Uterus (tissue), 4 donors: ENCODE data around the gene FIGN. TPM values are rescaled to one million over a fixed set of nuclear protein-coding genes. Genes with fewer than 3 reads are reported as not detected.

Experiments used
- DNase-seq, 2 donors: peaks; one replicate each; pipeline ENCODE4 v3.0.0-alpha.2; 2019 to 2020
- H3K27ac ChIP-seq, 2 donors: fragments of 200-600 bp; sonication (generic); 1 replicate in 1 of 2; 2 replicates in 1 of 2; pipeline ENCODE4 v1.5.1; 2016 to 2018
- H3K27me3 ChIP-seq, 2 donors: fragments of 200-600 bp; sonication (generic); one replicate each; pipeline ENCODE4 v1.5.1; 2018 to 2019; ENCODE audit warnings: control low read depth in 1 of 2
- H3K36me3 ChIP-seq, 2 donors: fragments of 200-600 bp; sonication (generic); one replicate each; pipeline ENCODE4 v1.5.1; 2019; ENCODE audit warnings: control low read depth in 1 of 2
- H3K4me1 ChIP-seq, 2 donors: fragments of 200-600 bp; sonication (generic); one replicate each; pipeline ENCODE4 v1.5.1; 2018 to 2019; ENCODE audit warnings: control low read depth in 1 of 2
- H3K4me3 ChIP-seq, 2 donors: fragments of 200-600 bp; sonication (generic); 1 replicate in 1 of 2; 2 replicates in 1 of 2; pipeline ENCODE4 v1.5.1; 2018 to 2019; ENCODE audit warnings: mild to moderate bottlenecking in 1 of 2
- H3K9me3 ChIP-seq, 2 donors: fragments of 200-600 bp; sonication (generic); one replicate each; pipeline ENCODE4 v1.5.1; 2019; ENCODE audit warnings: control low read depth in 1 of 2
- CTCF ChIP-seq, 4 experiments: fragments of 200-600 bp in 2 of 4; fragments of 450-650 bp in 2 of 4; sonication (generic) in 2 of 4; IDR thresholded peaks; one replicate each; pipeline ENCODE4 v1.5.1; 2016 to 2019; ENCODE audit warnings: antibody characterized with exemption in 4 of 4, mild to moderate bottlenecking in 2 of 4, moderate library complexity in 1 of 4
- POLR2A ChIP-seq, 2 donors: fragments of 450-650 bp; IDR thresholded peaks; one replicate each; pipeline ENCODE4 v1.6.1; 2016; ENCODE audit warnings: antibody characterized with exemption in 2 of 2, mild to moderate bottlenecking in 1 of 2, moderate library complexity in 1 of 2
- intact Hi-C: fragments of 100-400 bp; cut with DNase I; formaldehyde crosslinking; loops from one replicate; pipeline ENCODE4 v1.15.1; 2023; ENCODE audit warnings: low total_unique reads
- total RNA-seq, 4 donors: library from RNA; depleted of rRNA in 3 of 4; stranded (reverse); fragments of >200 nt in 3 of 4; gene quantifications; one replicate each; pipeline versions ENCODE4 v1.1.0 to v1.2.4, GENCODE V29; 2014 to 2023
- donor health status: DM: yes; HTN: yes; CAD: no.

FIGN gene
- total RNA-seq, 4 donors from 2014 or later, result 1.8 to 9.8 (median 4.6) TPM

- H3K27ac ChIP-seq, result no peak overlapping the region
- no peaks in the 10 kb centered on the region for H3K4me1 ChIP-seq
- H3K9me3 ChIP-seq, result no peaks in the 10 kb centered on the region
- TF ChIP-seq POLR2A (IDR thresholded peaks at IDR 0.05) (no peak), CTCF (IDR thresholded peaks at IDR 0.05) (no peak)
- no peak overlapping the region for H3K4me3 ChIP-seq
- intact Hi-C loops, result no loop called here
- no peaks in the 10 kb centered on the region for H3K27me3 ChIP-seq
- H3K36me3 ChIP-seq, result no peaks in the 10 kb centered on the region
- DNase-seq, result no peak
Observed at GRCh38 chr2:163655667-163656066, 80.1 kb downstream of the FIGN start.

- Histone ChIP-seq H3K27me3 (no peaks in the 10 kb centered on the region), H3K4me1 (no peaks in the 10 kb centered on the region), H3K27ac (no peak overlapping the region), H3K4me3 (no peak overlapping the region), H3K36me3 (no peaks in the 10 kb centered on the region), H3K9me3 (no peaks in the 10 kb centered on the region)
- no peak for TF ChIP-seq CTCF (IDR thresholded peaks at IDR 0.05)
- intact Hi-C loops, result no loop called here
- DNase-seq, result no peak
Observed at GRCh38 chr2:163652751-163653150, 83.1 kb downstream of the FIGN start.

GRCh38 chr2:163649080-163649479 lies 86.7 kb downstream of the FIGN start:
- Histone ChIP-seq H3K27me3 (no peaks in the 10 kb centered on the region), H3K4me1 (no peaks in the 10 kb centered on the region), H3K36me3 (no peaks in the 10 kb centered on the region), H3K9me3 (no peaks in the 10 kb centered on the region), H3K4me3 (no peak overlapping the region), H3K27ac (no peak overlapping the region)
- TF ChIP-seq POLR2A (IDR thresholded peaks at IDR 0.05), result no peak
- no peak for TF ChIP-seq CTCF (IDR thresholded peaks at IDR 0.05)
- intact Hi-C loops, result no loop called here
- no peak for DNase-seq

DNA sequence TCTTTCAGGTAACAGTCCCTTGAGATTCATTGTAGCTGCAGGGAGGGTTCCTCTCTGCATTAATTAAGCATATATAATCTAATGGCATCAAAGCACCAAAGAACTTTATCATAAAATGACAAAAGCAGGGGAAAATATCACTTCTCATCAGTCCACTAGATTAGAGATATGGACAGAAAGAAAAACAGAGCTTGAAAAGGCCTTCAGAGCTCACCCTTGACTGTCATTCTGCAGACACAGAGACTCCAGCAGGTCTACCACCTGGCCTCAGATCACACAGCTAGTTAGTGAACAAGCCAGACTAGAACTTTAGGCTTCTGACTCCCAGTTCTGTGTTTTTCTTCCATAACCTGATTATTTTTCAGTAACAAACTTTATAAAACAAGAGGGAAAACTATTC lies 88.5 kb downstream of the FIGN start:
- no peak overlapping the region for H3K27ac ChIP-seq
- TF ChIP-seq CTCF (IDR thresholded peaks at IDR 0.05), result no peak
- TF ChIP-seq POLR2A (IDR thresholded peaks at IDR 0.05), result no peak
- intact Hi-C loops, result no loop called here
- DNase-seq, result no peak
- no peaks in the 10 kb centered on the region for H3K9me3 ChIP-seq
- no peaks in the 10 kb centered on the region for H3K27me3 ChIP-seq
- H3K4me1 ChIP-seq, result no peaks in the 10 kb centered on the region
- no peaks in the 10 kb centered on the region for H3K36me3 ChIP-seq
- no peak overlapping the region for H3K4me3 ChIP-seq

DNA sequence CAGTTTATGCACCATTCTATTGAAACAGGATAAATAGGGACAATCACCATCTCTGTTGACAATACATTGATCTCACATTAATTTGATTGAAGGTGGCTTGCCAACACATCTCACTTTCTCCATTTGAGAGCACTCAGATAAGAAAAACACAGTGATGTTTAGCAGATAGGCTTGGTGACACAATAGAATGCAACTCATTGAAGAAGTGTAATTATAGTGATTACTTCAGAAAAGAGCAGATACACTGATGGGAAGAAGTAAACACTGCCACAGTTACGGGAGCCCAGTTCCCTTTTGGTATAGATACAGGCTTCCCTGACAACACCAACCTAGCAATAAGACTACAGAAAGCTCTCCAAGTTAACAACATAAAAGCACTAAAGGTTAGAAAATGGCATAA lies 89.1 kb downstream of the FIGN start:
- Histone ChIP-seq H3K27me3 (no peaks in the 10 kb centered on the region), H3K27ac (no peak overlapping the region), H3K9me3 (no peaks in the 10 kb centered on the region), H3K4me3 (no peak overlapping the region), H3K36me3 (no peaks in the 10 kb centered on the region), H3K4me1 (no peaks in the 10 kb centered on the region)
- DNase-seq, result no peak
- TF ChIP-seq POLR2A (IDR thresholded peaks at IDR 0.05), result no peak
- no peak for TF ChIP-seq CTCF (IDR thresholded peaks at IDR 0.05)
- intact Hi-C loops, result no loop called here
